ENCODE results near the gene ZRANB3. TPM values are rescaled to one million over a fixed set of nuclear protein-coding genes. Genes with fewer than 3 reads are reported as not detected.

The ZRANB3 gene
- total RNA-seq, 1 donor from 2014 or later, result 1.4 TPM

DNA sequence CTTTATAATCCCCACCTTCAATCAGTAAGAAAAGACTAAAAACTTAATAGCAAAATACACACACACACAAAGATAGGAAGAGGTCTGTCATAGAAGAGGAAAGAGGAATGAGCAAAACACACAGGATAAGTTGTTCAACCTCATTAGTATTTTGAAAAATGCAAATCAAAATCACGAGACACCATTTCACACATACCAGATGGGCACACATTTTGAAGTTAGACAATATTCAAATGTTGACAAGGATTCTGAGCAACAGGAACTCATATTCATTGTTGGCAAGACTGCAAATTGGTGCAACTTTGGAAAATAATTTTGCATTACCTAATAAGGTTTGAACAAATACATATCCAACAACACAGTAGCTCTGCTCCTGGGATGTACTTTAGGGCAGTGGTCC lies 351.3 kb downstream of the ZRANB3 start:
- Histone ChIP-seq H3K4me3 (no peak overlapping the region), H3K27me3 (ENCODE audit: low read depth) (no peaks in the 10 kb centered on the region), H3K4me1 (no peaks in the 10 kb centered on the region), H3K9me3 (replicated peaks) (peaks cover 10% of the 10 kb centered on the region), H3K27ac (replicated peaks) (no peak overlapping the region), H3K36me3 (peaks cover 31% of the 10 kb centered on the region)
- DNase-seq, result no peak
- TF ChIP-seq, protein P1, sequence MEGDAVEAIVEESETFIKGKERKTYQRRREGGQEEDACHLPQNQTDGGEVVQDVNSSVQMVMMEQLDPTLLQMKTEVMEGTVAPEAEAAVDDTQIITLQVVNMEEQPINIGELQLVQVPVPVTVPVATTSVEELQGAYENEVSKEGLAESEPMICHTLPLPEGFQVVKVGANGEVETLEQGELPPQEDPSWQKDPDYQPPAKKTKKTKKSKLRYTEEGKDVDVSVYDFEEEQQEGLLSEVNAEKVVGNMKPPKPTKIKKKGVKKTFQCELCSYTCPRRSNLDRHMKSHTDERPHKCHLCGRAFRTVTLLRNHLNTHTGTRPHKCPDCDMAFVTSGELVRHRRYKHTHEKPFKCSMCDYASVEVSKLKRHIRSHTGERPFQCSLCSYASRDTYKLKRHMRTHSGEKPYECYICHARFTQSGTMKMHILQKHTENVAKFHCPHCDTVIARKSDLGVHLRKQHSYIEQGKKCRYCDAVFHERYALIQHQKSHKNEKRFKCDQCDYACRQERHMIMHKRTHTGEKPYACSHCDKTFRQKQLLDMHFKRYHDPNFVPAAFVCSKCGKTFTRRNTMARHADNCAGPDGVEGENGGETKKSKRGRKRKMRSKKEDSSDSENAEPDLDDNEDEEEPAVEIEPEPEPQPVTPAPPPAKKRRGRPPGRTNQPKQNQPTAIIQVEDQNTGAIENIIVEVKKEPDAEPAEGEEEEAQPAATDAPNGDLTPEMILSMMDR (IDR thresholded peaks at IDR 0.05; ENCODE audit: borderline replicate concordance), result no peak
- intact Hi-C loops (cut with micrococcal nuclease), result no loop called here

DNA sequence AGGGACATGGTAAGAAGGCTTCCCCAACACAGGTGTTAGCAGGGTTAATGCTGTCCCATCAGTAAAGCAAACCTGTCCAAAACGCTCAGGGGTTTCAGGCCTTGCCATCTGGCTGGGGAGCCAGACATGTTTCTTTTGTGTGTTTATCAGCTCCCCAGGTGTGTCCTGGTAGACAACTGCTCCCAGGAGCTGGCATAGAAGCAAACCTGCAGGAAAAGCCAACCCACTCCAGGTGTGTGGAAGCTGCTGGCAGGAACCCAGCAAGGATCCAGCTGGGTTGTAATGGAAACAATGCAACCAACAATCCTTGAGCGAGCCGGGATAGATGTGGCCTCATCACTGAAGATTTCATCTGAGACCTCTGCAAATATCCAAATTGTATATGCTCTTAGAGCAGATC lies 355.8 kb downstream of the ZRANB3 start:
- H3K36me3 ChIP-seq, result peaks cover 64% of the 10 kb centered on the region

DNA sequence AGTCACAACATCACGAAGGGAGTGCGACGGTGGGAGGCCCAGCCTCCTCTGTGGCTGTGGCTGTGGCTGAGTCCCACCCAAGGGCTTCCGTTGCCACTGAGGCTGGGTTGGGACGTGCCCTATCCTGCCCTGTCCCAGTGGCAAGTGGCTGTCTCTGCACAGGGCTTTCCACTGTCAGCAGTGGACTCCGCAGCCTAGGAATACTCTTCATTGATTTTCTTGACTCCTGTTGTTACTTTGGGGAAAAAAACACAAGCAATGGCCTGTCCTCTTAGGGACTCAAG lies 356.3 kb downstream of the ZRANB3 start:
- Histone ChIP-seq H3K9me3 (replicated peaks) (peaks cover 10% of the 10 kb centered on the region), H3K27ac (replicated peaks) (no peak overlapping the region), H3K27me3 (ENCODE audit: low read depth) (no peaks in the 10 kb centered on the region), H3K4me1 (no peaks in the 10 kb centered on the region), H3K36me3 (peaks cover 68% of the 10 kb centered on the region), H3K4me3 (no peak overlapping the region)
- DNase-seq, result no peak
- TF ChIP-seq, protein P1 (IDR thresholded peaks at IDR 0.05; ENCODE audit: borderline replicate concordance), result no peak
- intact Hi-C loops (cut with micrococcal nuclease), result no loop called here

More for the DNA sequence above, 355.8 kb downstream of the ZRANB3 start:
- no peak overlapping the region for H3K27ac ChIP-seq (replicated peaks)
- no peaks in the 10 kb centered on the region for H3K27me3 ChIP-seq (ENCODE audit: low read depth)
- intact Hi-C loops (cut with micrococcal nuclease), result no loop called here
- H3K9me3 ChIP-seq (replicated peaks), result peaks cover 10% of the 10 kb centered on the region
- DNase-seq, result no peak
- no peaks in the 10 kb centered on the region for H3K4me1 ChIP-seq
- no peak overlapping the region for H3K4me3 ChIP-seq
- TF ChIP-seq, protein P1 (IDR thresholded peaks at IDR 0.05; ENCODE audit: borderline replicate concordance), result no peak

DNA sequence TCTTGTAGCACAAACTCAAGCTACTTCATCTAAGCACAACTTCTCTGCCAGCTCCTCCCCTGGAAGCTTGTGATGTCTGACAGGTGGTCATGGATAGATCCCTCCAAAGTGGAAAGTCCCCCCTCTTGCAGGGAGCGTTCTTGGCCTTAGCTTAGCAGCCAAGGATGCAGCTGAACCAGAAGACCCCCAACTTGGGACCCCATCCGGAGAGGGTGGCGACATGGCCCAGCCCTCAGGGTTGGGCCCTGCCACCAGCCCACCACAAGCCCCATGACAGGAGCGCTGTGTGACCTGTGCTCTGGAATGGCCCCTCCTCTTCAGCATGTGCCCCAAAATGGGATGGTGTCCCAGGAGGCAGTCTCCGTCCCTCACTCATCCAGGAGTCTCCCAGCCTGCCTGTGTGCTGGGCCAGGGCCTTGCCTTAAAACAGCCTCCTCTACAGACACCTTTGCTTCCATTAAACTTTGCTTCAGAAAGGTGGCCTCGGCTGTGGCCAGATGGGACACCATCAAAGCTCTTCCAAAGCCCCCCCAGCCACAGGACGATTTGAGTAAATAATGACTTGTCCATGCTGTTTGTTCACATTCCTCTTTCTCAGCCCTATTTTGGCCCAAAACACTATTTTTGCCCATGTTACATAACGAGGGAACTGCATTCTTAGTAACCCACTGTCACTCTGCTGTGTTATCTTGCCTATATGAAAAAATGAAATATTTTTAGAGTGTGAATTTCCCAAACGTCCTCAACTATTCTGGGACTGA lies 356.8 kb downstream of the ZRANB3 start:
- H3K4me1 ChIP-seq, result no peaks in the 10 kb centered on the region
- H3K9me3 ChIP-seq (replicated peaks), result peaks cover 10% of the 10 kb centered on the region
- H3K27me3 ChIP-seq (ENCODE audit: low read depth), result no peaks in the 10 kb centered on the region
- intact Hi-C loops (cut with micrococcal nuclease), result no loop called here
- peaks cover 74% of the 10 kb centered on the region for H3K36me3 ChIP-seq
- DNase-seq, result no peak
- H3K27ac ChIP-seq (replicated peaks), result no peak overlapping the region
- no peak overlapping the region for H3K4me3 ChIP-seq
- TF ChIP-seq, protein P1 (IDR thresholded peaks at IDR 0.05; ENCODE audit: borderline replicate concordance), result no peak

DNA sequence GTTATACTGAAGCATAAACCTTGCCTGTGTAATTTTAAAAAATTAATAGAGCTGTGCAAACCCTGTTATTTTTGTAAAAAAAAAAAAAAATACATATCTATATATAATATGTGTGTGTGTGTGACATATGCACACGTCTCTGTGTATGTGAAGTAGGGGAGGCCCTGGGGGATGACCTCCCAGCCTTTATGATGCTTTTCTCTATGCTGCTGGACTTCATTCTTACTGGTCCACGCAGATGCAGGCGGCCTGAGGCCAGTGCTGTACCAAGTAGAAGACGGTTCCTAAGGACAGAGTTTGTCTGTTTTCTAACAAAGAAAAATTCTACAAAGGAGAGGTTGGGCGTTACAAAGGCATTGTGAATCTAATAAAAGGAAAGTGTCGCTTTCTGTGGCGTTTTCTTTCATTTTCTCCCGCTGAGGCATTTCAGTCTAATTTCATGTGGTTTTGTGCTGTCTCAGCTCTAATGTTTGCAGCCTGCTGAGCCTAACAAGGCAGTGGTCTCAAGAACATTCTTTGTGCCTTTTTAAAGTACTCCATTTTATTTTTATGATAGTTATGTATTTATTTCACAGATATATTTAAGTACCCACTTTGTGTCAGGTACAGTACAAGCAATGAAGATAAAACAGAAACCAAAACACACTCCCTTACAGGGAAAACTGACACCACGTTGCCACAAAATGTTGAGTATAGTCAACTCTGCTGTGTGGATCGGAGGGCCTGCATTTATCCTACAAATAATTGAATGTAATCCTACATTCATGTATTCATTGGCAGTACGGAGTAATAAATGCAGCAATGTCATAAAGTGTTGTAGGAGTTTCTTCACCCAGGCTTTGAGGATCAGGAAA lies 360.9 kb downstream of the ZRANB3 start:
- intact Hi-C loops (cut with micrococcal nuclease), result no loop called here
- TF ChIP-seq, protein P1 (IDR thresholded peaks at IDR 0.05; ENCODE audit: borderline replicate concordance), result no peak
- Histone ChIP-seq H3K27ac (replicated peaks) (no peak overlapping the region), H3K27me3 (ENCODE audit: low read depth) (no peaks in the 10 kb centered on the region), H3K4me1 (no peaks in the 10 kb centered on the region), H3K4me3 (no peak overlapping the region), H3K9me3 (replicated peaks) (no peaks in the 10 kb centered on the region), H3K36me3 (peaks cover 85% of the 10 kb centered on the region)
- no peak for DNase-seq
